Measurements from ENCODE around the gene HMGCL.
A peak's percentile ranks its signal among the peaks of the same experiment; 100 is the strongest.

HMGCL gene

DNA sequence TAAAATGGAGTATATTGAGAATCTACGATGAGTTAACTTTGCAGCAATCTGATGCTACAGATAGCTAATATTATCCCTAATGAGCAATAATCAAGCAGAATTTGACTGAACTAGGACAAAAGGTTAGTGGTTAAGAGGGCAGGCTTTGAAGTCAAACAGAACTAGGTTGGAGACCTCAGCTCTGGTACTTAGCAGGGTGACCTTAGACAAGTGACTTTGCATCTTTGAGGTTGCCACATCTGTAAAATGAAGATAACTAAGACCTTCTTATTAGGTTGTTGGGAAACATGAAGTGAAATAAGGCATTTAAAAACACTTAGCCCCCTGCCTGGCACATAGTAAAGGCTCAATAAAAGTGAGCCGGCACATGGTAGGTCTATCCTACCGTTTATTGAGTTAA lies 47.2 kb upstream of the HMGCL start:
- POLR2A ChIA-PET: no interaction called here
- CTCF ChIA-PET: interaction anchor here (1.1 kb wide), 1 partner anchor 156 kb away, joined by 5 read pairs; no protein-coding TSS in a partner anchor
- Histone ChIP-seq H3K36me3 (ENCODE audit: control insufficient read depth in 2 of 2, insufficient read depth in 1 of 2, low read length in 2 of 2) (no peaks in the 10 kb centered on the region), H3K4me1 (ENCODE audit: control insufficient read depth, insufficient read depth, low read length) (0 out of 2 replicates have a peak, but pooled peaks cover under 1% of the 10 kb centered on the region), H3K27ac (ENCODE audit: extremely low read depth, low read depth, low read length) (no peak overlapping the region), H3K4me3 (ENCODE audit: low read depth, low read length) (no peak overlapping the region), H3K9me3 (ENCODE audit: control insufficient read depth, insufficient read depth, low read depth, low read length) (no peaks in the 10 kb centered on the region)
- no peak for TF ChIP-seq TRIM28 (IDR thresholded peaks at IDR 0.05; ENCODE audit: borderline replicate concordance, low read length)
- no peak for TF ChIP-seq ZFP69B (tag by site-specific recombination; IDR thresholded peaks at IDR 0.05)
- TF ChIP-seq ZNF664 (tag by site-specific recombination; IDR thresholded peaks at IDR 0.05): 0 out of 2 replicates have a peak, but pooled peaks have one; percentile 15

DNA sequence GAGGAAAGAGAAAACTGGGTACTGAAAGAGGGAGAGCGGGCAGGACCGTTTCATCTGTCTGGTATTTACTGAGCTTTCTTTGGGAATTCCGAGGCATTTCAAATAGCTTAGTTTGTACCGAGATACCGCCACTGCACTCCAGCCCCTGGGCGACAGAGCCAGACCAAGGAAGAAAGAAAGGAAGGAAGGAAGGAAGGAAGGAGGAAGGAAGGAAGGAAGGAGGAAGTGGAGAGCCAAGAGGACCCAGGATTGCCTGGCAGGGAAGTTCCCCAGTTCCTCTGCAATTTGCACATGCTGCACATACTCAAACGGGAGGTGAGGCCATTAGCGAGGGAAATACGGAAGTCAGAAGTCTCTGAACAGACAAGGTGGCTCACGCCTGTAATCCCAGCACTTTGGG lies 43.8 kb upstream of the HMGCL start:
- Histone ChIP-seq H3K4me1 (ENCODE audit: control insufficient read depth, insufficient read depth, low read length) (0 out of 2 replicates have a peak, but pooled peaks cover 6% of the 10 kb centered on the region), H3K27ac (ENCODE audit: extremely low read depth, low read depth, low read length) (no peak overlapping the region), H3K4me3 (ENCODE audit: low read depth, low read length) (no peak overlapping the region), H3K36me3 (ENCODE audit: control insufficient read depth in 2 of 2, insufficient read depth in 1 of 2, low read length in 2 of 2) (peaks cover 6 to 17% of the 10 kb centered on the region in 2 experiments; a peak in 2 of 3 replicates), H3K9me3 (ENCODE audit: control insufficient read depth, insufficient read depth, low read depth, low read length) (no peaks in the 10 kb centered on the region)
- ChIA-PET CTCF (interaction anchor here (0.7 to 4.2 kb wide), 10 partner anchors 13 to 273 kb away, joined by 3 to 32 read pairs (median 4); no protein-coding TSS in a partner anchor), POLR2A (interaction anchor here (0.6 kb wide), 2 partner anchors 94 to 106 kb away, joined by 4 read pairs; no protein-coding TSS in a partner anchor)
- TF ChIP-seq, protein P1, sequence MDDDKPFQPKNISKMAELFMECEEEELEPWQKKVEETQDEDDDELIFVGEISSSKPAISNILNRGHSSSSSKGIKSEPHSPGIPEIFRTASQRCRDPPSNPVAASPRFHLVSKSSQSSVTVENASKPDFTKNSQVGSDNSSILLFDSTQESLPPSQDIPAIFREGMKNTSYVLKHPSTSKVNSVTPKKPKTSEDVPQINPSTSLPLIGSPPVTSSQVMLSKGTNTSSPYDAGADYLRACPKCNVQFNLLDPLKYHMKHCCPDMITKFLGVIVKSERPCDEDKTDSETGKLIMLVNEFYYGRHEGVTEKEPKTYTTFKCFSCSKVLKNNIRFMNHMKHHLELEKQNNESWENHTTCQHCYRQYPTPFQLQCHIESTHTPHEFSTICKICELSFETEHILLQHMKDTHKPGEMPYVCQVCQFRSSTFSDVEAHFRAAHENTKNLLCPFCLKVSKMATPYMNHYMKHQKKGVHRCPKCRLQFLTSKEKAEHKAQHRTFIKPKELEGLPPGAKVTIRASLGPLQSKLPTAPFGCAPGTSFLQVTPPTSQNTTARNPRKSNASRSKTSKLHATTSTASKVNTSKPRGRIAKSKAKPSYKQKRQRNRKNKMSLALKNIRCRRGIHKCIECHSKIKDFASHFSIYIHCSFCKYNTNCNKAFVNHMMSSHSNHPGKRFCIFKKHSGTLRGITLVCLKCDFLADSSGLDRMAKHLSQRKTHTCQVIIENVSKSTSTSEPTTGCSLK (tag by site-specific recombination; IDR thresholded peaks at IDR 0.05): no peak
- TF ChIP-seq ZNF366 (tag by site-specific recombination; conservative IDR thresholded peaks at IDR 0.05): peak; percentile 84

DNA sequence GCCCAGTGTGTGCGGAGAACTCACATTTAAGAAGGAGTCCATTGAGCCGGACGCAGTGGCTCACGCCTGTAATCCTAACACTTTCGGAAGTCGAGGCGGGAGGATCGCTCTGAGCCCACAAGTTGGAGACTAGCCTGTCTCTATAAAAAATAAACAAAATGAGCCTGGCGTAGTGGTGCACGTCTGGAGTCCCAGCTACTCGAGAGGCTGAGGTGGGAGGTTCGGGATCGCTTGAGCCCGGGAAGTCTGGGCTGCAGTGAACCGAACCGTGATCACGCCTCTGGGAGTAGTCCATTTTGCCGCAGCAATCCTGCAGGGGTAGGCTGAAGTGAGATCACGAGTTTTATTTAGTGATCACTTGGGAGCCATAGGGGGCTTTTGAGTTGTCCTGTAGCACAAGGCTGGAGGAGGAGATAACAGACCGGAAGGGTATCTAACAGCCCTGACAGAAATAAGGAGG lies 43.4 kb upstream of the HMGCL start:
- Histone ChIP-seq H3K4me1 (ENCODE audit: control insufficient read depth, insufficient read depth, low read length) (0 out of 2 replicates have a peak, but pooled peaks cover 6% of the 10 kb centered on the region), H3K4me3 (ENCODE audit: low read depth, low read length) (peak overlapping the region; percentile 17; the same call in 1 of the 2 replicates), H3K9me3 (ENCODE audit: control insufficient read depth, insufficient read depth, low read depth, low read length) (no peaks in the 10 kb centered on the region), H3K36me3 (ENCODE audit: control insufficient read depth in 2 of 2, insufficient read depth in 1 of 2, low read length in 2 of 2) (peaks cover 8 to 19% of the 10 kb centered on the region in 2 experiments; a peak in 2 of 3 replicates), H3K27ac (ENCODE audit: extremely low read depth, low read depth, low read length) (no peak overlapping the region)
- ChIA-PET CTCF (interaction anchor here (0.6 to 4.2 kb wide), 10 partner anchors 12 to 274 kb away, joined by 3 to 32 read pairs (median 4); no protein-coding TSS in a partner anchor), POLR2A (interaction anchor here (0.6 kb wide), 1 partner anchor 106 kb away, joined by 4 read pairs; no protein-coding TSS in a partner anchor)
- TF ChIP-seq, protein P2, sequence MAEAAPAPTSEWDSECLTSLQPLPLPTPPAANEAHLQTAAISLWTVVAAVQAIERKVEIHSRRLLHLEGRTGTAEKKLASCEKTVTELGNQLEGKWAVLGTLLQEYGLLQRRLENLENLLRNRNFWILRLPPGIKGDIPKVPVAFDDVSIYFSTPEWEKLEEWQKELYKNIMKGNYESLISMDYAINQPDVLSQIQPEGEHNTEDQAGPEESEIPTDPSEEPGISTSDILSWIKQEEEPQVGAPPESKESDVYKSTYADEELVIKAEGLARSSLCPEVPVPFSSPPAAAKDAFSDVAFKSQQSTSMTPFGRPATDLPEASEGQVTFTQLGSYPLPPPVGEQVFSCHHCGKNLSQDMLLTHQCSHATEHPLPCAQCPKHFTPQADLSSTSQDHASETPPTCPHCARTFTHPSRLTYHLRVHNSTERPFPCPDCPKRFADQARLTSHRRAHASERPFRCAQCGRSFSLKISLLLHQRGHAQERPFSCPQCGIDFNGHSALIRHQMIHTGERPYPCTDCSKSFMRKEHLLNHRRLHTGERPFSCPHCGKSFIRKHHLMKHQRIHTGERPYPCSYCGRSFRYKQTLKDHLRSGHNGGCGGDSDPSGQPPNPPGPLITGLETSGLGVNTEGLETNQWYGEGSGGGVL (tag by site-specific recombination; IDR thresholded peaks at IDR 0.05): 0 out of 2 replicates have a peak, but pooled peaks have one; percentile 26
- TF ChIP-seq ZNF555 (tag by site-specific recombination; conservative IDR thresholded peaks at IDR 0.05) (no peak), ZEB2 (tag by site-specific recombination; IDR thresholded peaks at IDR 0.05) (0 out of 2 replicates have a peak, but pooled peaks have one; percentile 6), TRIM28 (IDR thresholded peaks at IDR 0.05; ENCODE audit: borderline replicate concordance, low read length) (peak; percentile 36; the same call in 1 of the 2 replicates)

DNA sequence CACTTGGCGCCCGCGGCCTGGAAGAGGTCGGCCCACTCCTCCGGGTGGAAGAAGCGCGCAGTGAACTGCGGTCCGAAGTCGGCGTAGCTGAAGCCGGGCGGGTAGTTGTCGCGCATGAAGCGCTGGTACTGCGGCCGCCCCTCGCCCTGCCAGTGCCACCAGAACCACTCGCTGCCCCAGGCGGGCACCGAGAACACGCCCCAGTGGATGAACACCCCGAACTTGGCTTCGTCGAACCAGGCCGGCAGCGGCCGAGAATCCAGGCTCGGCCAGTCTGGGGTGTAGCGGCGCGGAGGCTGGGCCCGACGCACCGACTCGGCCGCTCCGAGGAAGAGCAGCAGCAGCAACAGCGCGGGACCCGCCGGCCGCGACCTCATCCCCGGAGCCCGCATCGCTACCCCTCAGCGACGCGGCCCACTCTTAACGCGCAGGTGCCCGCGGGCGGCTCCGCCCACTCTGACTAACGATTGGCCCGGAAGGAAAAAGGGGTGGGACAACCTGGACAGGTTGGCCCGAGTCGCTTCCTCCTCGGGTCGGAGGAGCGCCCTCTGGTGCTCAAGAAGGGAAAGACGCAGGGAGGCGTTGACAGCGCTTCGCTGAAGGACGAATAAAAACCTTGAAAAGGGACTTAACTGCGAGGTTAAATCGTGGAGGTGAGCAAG lies 42.8 kb upstream of the HMGCL start, which contains the start of gene FUCA1:
Gene FUCA1, minus strand, starts transcription at position 396 of the 662 bp plus-strand sequence. Its CDS starts 4 bp downstream, at position 392.
- peak within 1 kb of the TSS; percentile 35; the same call in 1 of the 2 replicates for H3K27ac ChIP-seq (ENCODE audit: extremely low read depth, low read depth, low read length)
- no peaks in the 10 kb centered on the region for H3K9me3 ChIP-seq (ENCODE audit: control insufficient read depth, insufficient read depth, low read depth, low read length)
- H3K4me1 ChIP-seq (ENCODE audit: control insufficient read depth, insufficient read depth, low read length): 0 out of 2 replicates have a peak, but pooled peaks cover 6% of the 10 kb centered on the region
- peak within 1 kb of the TSS; percentile 81 for H3K4me3 ChIP-seq (ENCODE audit: low read depth, low read length)
- POLR2A ChIA-PET: interaction anchor here (0.6 to 0.8 kb wide), 2 partner anchors 90 to 101 kb away, joined by 3 read pairs; partner anchors contain the start of gene PITHD1
- CTCF ChIA-PET: interaction anchor here (0.6 to 4.2 kb wide), 7 partner anchors 15 to 1265 kb away, joined by 3 to 32 read pairs (median 4); partner anchors contain the start of gene SRSF10
- peaks cover 8 to 25% of the 10 kb centered on the region in 2 experiments; a peak in 2 of 3 replicates for H3K36me3 ChIP-seq (ENCODE audit: control insufficient read depth in 2 of 2, insufficient read depth in 1 of 2, low read length in 2 of 2)
- TF ChIP-seq ZNF426 (tag by site-specific recombination; IDR thresholded peaks at IDR 0.05): no peak
- TF ChIP-seq ZNF707 (tag by site-specific recombination; IDR thresholded peaks at IDR 0.05): no peak
- no peak for TF ChIP-seq SALL2 (tag by site-specific recombination; IDR thresholded peaks at IDR 0.05; ENCODE audit: borderline replicate concordance)
- TF ChIP-seq, protein P3, sequence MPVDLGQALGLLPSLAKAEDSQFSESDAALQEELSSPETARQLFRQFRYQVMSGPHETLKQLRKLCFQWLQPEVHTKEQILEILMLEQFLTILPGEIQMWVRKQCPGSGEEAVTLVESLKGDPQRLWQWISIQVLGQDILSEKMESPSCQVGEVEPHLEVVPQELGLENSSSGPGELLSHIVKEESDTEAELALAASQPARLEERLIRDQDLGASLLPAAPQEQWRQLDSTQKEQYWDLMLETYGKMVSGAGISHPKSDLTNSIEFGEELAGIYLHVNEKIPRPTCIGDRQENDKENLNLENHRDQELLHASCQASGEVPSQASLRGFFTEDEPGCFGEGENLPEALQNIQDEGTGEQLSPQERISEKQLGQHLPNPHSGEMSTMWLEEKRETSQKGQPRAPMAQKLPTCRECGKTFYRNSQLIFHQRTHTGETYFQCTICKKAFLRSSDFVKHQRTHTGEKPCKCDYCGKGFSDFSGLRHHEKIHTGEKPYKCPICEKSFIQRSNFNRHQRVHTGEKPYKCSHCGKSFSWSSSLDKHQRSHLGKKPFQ (tag by site-specific recombination; IDR thresholded peaks at IDR 0.05): no peak
- TF ChIP-seq, protein P4, sequence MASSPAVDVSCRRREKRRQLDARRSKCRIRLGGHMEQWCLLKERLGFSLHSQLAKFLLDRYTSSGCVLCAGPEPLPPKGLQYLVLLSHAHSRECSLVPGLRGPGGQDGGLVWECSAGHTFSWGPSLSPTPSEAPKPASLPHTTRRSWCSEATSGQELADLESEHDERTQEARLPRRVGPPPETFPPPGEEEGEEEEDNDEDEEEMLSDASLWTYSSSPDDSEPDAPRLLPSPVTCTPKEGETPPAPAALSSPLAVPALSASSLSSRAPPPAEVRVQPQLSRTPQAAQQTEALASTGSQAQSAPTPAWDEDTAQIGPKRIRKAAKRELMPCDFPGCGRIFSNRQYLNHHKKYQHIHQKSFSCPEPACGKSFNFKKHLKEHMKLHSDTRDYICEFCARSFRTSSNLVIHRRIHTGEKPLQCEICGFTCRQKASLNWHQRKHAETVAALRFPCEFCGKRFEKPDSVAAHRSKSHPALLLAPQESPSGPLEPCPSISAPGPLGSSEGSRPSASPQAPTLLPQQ (tag by site-specific recombination; IDR thresholded peaks at IDR 0.05): peak; percentile 88
- TF ChIP-seq, protein P5, sequence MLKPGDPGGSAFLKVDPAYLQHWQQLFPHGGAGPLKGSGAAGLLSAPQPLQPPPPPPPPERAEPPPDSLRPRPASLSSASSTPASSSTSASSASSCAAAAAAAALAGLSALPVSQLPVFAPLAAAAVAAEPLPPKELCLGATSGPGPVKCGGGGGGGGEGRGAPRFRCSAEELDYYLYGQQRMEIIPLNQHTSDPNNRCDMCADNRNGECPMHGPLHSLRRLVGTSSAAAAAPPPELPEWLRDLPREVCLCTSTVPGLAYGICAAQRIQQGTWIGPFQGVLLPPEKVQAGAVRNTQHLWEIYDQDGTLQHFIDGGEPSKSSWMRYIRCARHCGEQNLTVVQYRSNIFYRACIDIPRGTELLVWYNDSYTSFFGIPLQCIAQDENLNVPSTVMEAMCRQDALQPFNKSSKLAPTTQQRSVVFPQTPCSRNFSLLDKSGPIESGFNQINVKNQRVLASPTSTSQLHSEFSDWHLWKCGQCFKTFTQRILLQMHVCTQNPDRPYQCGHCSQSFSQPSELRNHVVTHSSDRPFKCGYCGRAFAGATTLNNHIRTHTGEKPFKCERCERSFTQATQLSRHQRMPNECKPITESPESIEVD (tag by site-specific recombination; IDR thresholded peaks at IDR 0.05): no peak
- peak; percentile 52; the same call in 1 of the 2 replicates for TF ChIP-seq KLF8 (tag by site-specific recombination; IDR thresholded peaks at IDR 0.05)

Measured in HEK293 (cell line).